Measurements from ENCODE around the gene ING5. TPM values are rescaled to one million over a fixed set of nuclear protein-coding genes. Genes with fewer than 3 reads are reported as not detected.

The ING5 gene
- total and polyA plus RNA-seq, 3 experiments from 2014 or later, result 19.5 to 48.4 (median 44.4) TPM

DNA sequence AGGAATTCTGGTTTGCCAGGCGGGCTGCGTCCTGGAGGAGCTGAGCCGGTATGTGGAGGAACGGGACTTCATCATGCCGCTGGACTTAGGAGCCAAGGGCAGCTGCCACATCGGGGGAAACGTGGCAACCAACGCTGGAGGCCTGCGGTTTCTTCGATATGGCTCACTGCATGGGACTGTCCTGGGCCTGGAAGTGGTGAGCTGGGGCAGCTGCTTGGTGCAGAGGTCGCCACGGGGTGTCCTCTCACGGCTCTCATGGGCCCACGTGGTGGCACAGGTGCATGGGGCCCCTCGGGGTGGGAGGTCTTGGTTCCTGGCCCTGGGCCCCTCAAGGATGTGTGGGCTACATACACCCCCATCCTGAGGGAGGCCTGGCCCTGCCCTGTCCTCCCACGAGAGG lies 41.8 kb downstream of the ING5 start:
- H3K27ac Mint-ChIP-seq, result no peak overlapping the region
- ChIA-PET POLR2A (no interaction called here), CTCF (interaction anchor here (1.1 kb wide), 1 partner anchor 19 kb away, joined by 5 read pairs; no protein-coding TSS in a partner anchor)
- no peak for DNase-seq
- Histone ChIP-seq H3K27ac (ENCODE audit: low read depth, low read length) (no peak overlapping the region), H3K36me3 (ENCODE audit: insufficient read depth, low read length) (no peaks in the 10 kb centered on the region), H3K27me3 (ENCODE audit: insufficient read depth, low read length, poor library complexity, severe bottlenecking) (no peaks in the 10 kb centered on the region), H3K4me1 (ENCODE audit: insufficient read depth, low read length) (peaks cover 26% of the 10 kb centered on the region), H3K4me3 (ENCODE audit: low read length) (no peak overlapping the region), H3K9me3 (ENCODE audit: low read length) (no peaks in the 10 kb centered on the region)
- H3K4me1 Mint-ChIP-seq, result peaks cover 26 to 36% (median 30%) of the 10 kb centered on the region in 3 donors
- H3K36me3 Mint-ChIP-seq, result peaks cover 12 to 41% (median 15%) of the 10 kb centered on the region in 3 donors
- no peaks in the 10 kb centered on the region for H3K9me3 Mint-ChIP-seq
- no peak overlapping the region for H3K4me3 Mint-ChIP-seq
- H3K27me3 Mint-ChIP-seq, result no peaks in the 10 kb centered on the region

- H3K4me3 ChIP-seq (ENCODE audit: low read length), result no peak overlapping the region
- POLR2A ChIA-PET, result no interaction called here
Observed at GRCh38 chr2:241744028-241744754, 42.4 kb downstream of the ING5 start.

DNA sequence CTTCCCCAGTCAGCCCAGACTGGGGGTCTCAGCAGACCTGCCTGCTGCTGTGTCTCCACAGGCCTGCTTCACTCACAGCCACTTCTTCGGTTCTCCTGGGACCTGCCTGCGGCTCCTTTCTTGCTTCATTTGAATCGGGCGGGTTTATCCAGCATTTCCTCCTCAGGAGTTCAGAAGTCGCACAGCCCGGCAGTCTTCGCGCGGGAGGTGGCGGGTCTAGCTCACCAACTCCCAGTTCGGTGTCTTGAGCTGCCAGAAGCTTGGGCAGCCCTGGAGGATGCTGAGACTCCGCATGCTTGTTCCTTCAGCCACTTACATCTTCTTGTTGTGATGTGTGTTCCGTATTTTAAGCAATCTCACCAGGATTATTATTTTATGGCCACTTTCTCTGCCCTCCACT lies 43.4 kb downstream of the ING5 start:
- POLR2A ChIA-PET, result no interaction called here
- peaks cover 12 to 53% (median 15%) of the 10 kb centered on the region in 3 donors for H3K36me3 Mint-ChIP-seq
- Histone ChIP-seq H3K4me3 (ENCODE audit: low read length) (no peak overlapping the region), H3K27me3 (ENCODE audit: insufficient read depth, low read length, poor library complexity, severe bottlenecking) (no peaks in the 10 kb centered on the region), H3K4me1 (ENCODE audit: insufficient read depth, low read length) (peaks cover 17% of the 10 kb centered on the region), H3K36me3 (ENCODE audit: insufficient read depth, low read length) (no peaks in the 10 kb centered on the region), H3K27ac (ENCODE audit: low read depth, low read length) (no peak overlapping the region), H3K9me3 (ENCODE audit: low read length) (no peaks in the 10 kb centered on the region)
- H3K4me1 Mint-ChIP-seq, result peaks cover 13 to 19% (median 17%) of the 10 kb centered on the region in 3 donors
- CTCF ChIA-PET, result no interaction called here
- H3K9me3 Mint-ChIP-seq, result no peaks in the 10 kb centered on the region
- H3K27me3 Mint-ChIP-seq, result no peaks in the 10 kb centered on the region
- no peak for DNase-seq
- no peak overlapping the region for H3K4me3 Mint-ChIP-seq
- H3K27ac Mint-ChIP-seq, result peak overlapping the region in 2 of 8 donors; percentile 40 to 52

More at GRCh38 chr2:241744028-241744754, 42.4 kb downstream of the ING5 start:
- Histone ChIP-seq H3K4me1 (ENCODE audit: insufficient read depth, low read length) (peaks cover 26% of the 10 kb centered on the region), H3K27ac (ENCODE audit: low read depth, low read length) (no peak overlapping the region), H3K36me3 (ENCODE audit: insufficient read depth, low read length) (no peaks in the 10 kb centered on the region), H3K27me3 (ENCODE audit: insufficient read depth, low read length, poor library complexity, severe bottlenecking) (no peaks in the 10 kb centered on the region), H3K9me3 (ENCODE audit: low read length) (no peaks in the 10 kb centered on the region)
- no peak overlapping the region for H3K4me3 Mint-ChIP-seq
- H3K27me3 Mint-ChIP-seq, result no peaks in the 10 kb centered on the region
- DNase-seq, result no peak
- H3K9me3 Mint-ChIP-seq, result no peaks in the 10 kb centered on the region
- H3K27ac Mint-ChIP-seq, result no peak overlapping the region
- CTCF ChIA-PET, result interaction anchor here (0.5 to 1.1 kb wide), 2 partner anchors 18 to 486 kb away, joined by 3 to 5 read pairs; no protein-coding TSS in a partner anchor
- H3K36me3 Mint-ChIP-seq, result peaks cover 12 to 45% (median 15%) of the 10 kb centered on the region in 3 donors
- H3K4me1 Mint-ChIP-seq, result peaks cover 23 to 30% (median 25%) of the 10 kb centered on the region in 3 donors

DNA sequence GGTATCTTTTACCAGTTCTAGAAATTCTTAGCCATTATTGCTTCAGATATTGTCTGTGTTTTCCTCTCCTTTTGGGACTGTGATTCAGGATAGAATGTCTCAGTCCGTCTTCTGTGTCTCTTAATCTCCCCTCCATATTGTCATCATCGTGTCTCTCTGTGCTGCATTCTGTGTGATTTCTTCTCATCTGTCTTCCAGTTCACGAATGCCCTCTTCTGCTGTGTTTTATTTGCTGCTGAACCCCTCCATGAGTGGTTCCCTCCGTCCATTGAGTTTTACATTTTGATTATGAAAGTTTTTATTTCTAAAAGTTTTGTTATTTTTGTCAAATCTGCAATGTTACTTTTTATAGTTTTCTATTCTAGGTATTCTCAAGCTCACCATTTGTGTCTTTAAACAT lies 44.2 kb downstream of the ING5 start:
- no peak overlapping the region for H3K4me3 Mint-ChIP-seq
- H3K36me3 ChIP-seq (ENCODE audit: insufficient read depth, low read length), result no peaks in the 10 kb centered on the region
- ChIA-PET POLR2A (no interaction called here), CTCF (interaction anchor here (2.4 kb wide), 1 partner anchor 17 kb away, joined by 7 read pairs; no protein-coding TSS in a partner anchor)
- DNase-seq, result no peak
- H3K9me3 ChIP-seq (ENCODE audit: low read length), result no peaks in the 10 kb centered on the region
- peak overlapping the region in 4 of 8 donors; percentile 6 to 52 (median 16) for H3K27ac Mint-ChIP-seq
- no peak overlapping the region for H3K27ac ChIP-seq (ENCODE audit: low read depth, low read length)
- peaks cover 9% of the 10 kb centered on the region for H3K4me1 ChIP-seq (ENCODE audit: insufficient read depth, low read length)
- no peaks in the 10 kb centered on the region for H3K27me3 ChIP-seq (ENCODE audit: insufficient read depth, low read length, poor library complexity, severe bottlenecking)
- H3K36me3 Mint-ChIP-seq, result peaks cover 14 to 56% (median 15%) of the 10 kb centered on the region in 3 donors
- peaks cover 6 to 11% (median 8%) of the 10 kb centered on the region in 3 donors for H3K4me1 Mint-ChIP-seq
- H3K4me3 ChIP-seq (ENCODE audit: low read length), result no peak overlapping the region
- H3K9me3 Mint-ChIP-seq, result no peaks in the 10 kb centered on the region
- no peaks in the 10 kb centered on the region for H3K27me3 Mint-ChIP-seq

- Histone ChIP-seq H3K9me3 (ENCODE audit: low read length) (no peaks in the 10 kb centered on the region), H3K4me1 (ENCODE audit: insufficient read depth, low read length) (no peaks in the 10 kb centered on the region), H3K4me3 (ENCODE audit: low read length) (no peak overlapping the region), H3K27ac (ENCODE audit: low read depth, low read length) (no peak overlapping the region), H3K36me3 (ENCODE audit: insufficient read depth, low read length) (no peaks in the 10 kb centered on the region), H3K27me3 (ENCODE audit: insufficient read depth, low read length, poor library complexity, severe bottlenecking) (no peaks in the 10 kb centered on the region)
- Mint-ChIP-seq H3K27ac (peak overlapping the region in 1 of 8 donors; percentile 84), H3K4me3 (no peak overlapping the region), H3K4me1 (peaks cover 4 to 6% (median 4%) of the 10 kb centered on the region in 3 donors), H3K36me3 (peaks cover 14 to 65% (median 15%) of the 10 kb centered on the region in 3 donors), H3K27me3 (no peaks in the 10 kb centered on the region), H3K9me3 (no peaks in the 10 kb centered on the region)
- ChIA-PET CTCF (no interaction called here), POLR2A (no interaction called here)
- DNase-seq, result no peak
Observed at GRCh38 chr2:241748468-241749256, 46.8 kb downstream of the ING5 start.

DNA sequence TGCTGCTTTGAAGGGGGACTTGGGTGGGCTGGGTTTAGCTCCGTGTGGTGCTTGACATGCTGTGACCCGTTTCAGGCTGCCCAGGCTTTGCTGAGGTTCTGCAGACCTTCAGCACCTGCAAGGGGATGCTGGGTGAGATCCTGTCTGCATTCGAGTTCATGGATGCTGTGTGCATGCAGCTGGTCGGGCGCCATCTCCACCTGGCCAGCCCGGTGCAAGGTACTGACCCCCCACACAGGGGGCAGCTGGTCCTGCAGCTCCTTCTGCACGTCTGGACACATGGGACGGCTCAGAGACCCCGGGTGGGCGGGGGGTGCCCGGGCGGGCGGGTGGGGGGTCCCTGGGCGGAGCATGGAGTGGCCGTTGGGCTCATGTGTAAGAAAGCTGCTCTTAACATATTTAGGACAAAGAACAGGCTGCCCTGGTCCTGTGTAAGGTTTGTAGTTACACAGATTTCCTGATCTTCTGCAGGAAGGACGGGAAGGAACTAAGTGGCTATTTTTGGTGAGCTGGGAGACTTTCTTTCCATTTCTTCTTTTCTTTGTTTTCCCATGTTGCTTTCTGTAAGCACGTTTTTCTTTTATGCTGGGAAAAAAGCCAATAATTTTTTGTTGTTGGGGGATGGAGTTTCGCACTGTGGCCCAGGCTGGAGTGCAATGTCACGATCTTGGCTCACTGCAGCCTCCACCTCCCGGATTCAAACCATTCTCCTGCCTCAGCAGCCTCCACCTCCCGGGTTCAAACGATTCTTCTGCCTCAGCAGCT lies 48.4 kb downstream of the ING5 start:
- no peak overlapping the region for H3K27ac Mint-ChIP-seq
- no peak for DNase-seq
- CTCF ChIA-PET, result no interaction called here
- no peaks in the 10 kb centered on the region for H3K36me3 ChIP-seq (ENCODE audit: insufficient read depth, low read length)
- H3K4me3 Mint-ChIP-seq, result no peak overlapping the region
- H3K27me3 ChIP-seq (ENCODE audit: insufficient read depth, low read length, poor library complexity, severe bottlenecking), result no peaks in the 10 kb centered on the region
- no peak overlapping the region for H3K27ac ChIP-seq (ENCODE audit: low read depth, low read length)
- no peaks in the 10 kb centered on the region for H3K9me3 Mint-ChIP-seq
- H3K36me3 Mint-ChIP-seq, result peaks cover 15 to 62% (median 15%) of the 10 kb centered on the region in 3 donors
- peaks cover 4 to 6% (median 4%) of the 10 kb centered on the region in 3 donors for H3K4me1 Mint-ChIP-seq
- H3K4me3 ChIP-seq (ENCODE audit: low read length), result no peak overlapping the region
- POLR2A ChIA-PET, result no interaction called here
- H3K4me1 ChIP-seq (ENCODE audit: insufficient read depth, low read length), result no peaks in the 10 kb centered on the region
- H3K9me3 ChIP-seq (ENCODE audit: low read length), result no peaks in the 10 kb centered on the region
- H3K27me3 Mint-ChIP-seq, result no peaks in the 10 kb centered on the region

DNA sequence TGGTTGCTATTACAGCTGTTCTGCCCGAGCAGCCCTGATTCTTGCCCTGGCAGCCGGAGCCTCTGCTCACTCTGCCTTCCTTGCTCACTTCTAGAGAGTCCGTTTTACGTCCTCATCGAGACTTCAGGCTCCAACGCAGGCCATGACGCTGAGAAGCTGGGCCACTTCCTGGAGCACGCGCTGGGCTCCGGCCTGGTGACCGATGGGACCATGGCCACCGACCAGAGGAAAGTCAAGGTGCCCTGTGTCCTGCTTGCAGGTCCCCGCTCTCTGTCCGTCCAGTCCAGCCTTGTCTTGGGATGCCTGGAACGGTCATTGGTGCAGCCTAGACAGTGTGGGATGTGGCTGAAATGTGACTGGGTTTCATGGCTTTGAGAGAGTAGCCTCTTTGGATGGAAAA lies 49.3 kb downstream of the ING5 start:
- no peak overlapping the region for H3K4me3 ChIP-seq (ENCODE audit: low read length)
- peaks cover 0 to 4% (median 4%) of the 10 kb centered on the region in 3 donors for H3K4me1 Mint-ChIP-seq
- H3K36me3 Mint-ChIP-seq, result peaks cover 6 to 60% (median 8%) of the 10 kb centered on the region in 3 donors
- H3K9me3 Mint-ChIP-seq, result no peaks in the 10 kb centered on the region
- H3K9me3 ChIP-seq (ENCODE audit: low read length), result no peaks in the 10 kb centered on the region
- POLR2A ChIA-PET, result interaction anchor here (0.5 kb wide), 1 partner anchor 84 kb away, joined by 3 read pairs; no protein-coding TSS in a partner anchor
- no peaks in the 10 kb centered on the region for H3K27me3 ChIP-seq (ENCODE audit: insufficient read depth, low read length, poor library complexity, severe bottlenecking)
- H3K4me1 ChIP-seq (ENCODE audit: insufficient read depth, low read length), result no peaks in the 10 kb centered on the region
- H3K27ac ChIP-seq (ENCODE audit: low read depth, low read length), result no peak overlapping the region
- CTCF ChIA-PET, result no interaction called here
- no peak overlapping the region for H3K27ac Mint-ChIP-seq
- DNase-seq, result no peak
- no peak overlapping the region for H3K4me3 Mint-ChIP-seq
- H3K27me3 Mint-ChIP-seq, result no peaks in the 10 kb centered on the region
- H3K36me3 ChIP-seq (ENCODE audit: insufficient read depth, low read length), result no peaks in the 10 kb centered on the region
